Loucy (cell line): ENCODE measurements around the gene BCR.

ENCODE experiments used
- H2AFZ ChIP-seq: fragments of 200-600 bp; sonication (generic); 2 replicates; pipeline ENCODE4 v1.6.0; 2016; ENCODE audit warnings: antibody characterized with exemption, mild to moderate bottlenecking, low read length, moderate library complexity
- H3F3A ChIP-seq: fragments of 200-600 bp; 2 replicates; pipeline ENCODE4 v1.6.0; 2016; ENCODE audit warnings: antibody characterized with exemption, low read depth, mild to moderate bottlenecking
- H3K27me3 ChIP-seq: fragments of 200-600 bp; sonication (generic); 2 replicates; pipeline ENCODE4 v1.6.1; 2014; ENCODE audit warnings: low read length, mild to moderate bottlenecking; ENCODE audit not compliant: insufficient read depth, poor library complexity, severe bottlenecking
- H3K36me3 ChIP-seq: fragments of 200-600 bp; sonication (generic); 2 replicates; pipeline ENCODE4 v1.6.1; 2016; ENCODE audit warnings: low read length; ENCODE audit not compliant: insufficient read depth
- H3K4me1 ChIP-seq: fragments of 200-600 bp; sonication (generic); 2 replicates; pipeline ENCODE4 v1.5.1; 2014; ENCODE audit warnings: low read length, mild to moderate bottlenecking; ENCODE audit not compliant: insufficient read depth, poor library complexity, severe bottlenecking
- H3K4me2 ChIP-seq: fragments of 200-600 bp; sonication (generic); 2 replicates; pipeline ENCODE4 v1.6.0; 2014; ENCODE audit warnings: antibody characterized with exemption, low read length, low read depth, mild to moderate bottlenecking; ENCODE audit not compliant: poor library complexity, severe bottlenecking
- H3K4me3 ChIP-seq: fragments of 200-600 bp; sonication (generic); 2 replicates; pipeline ENCODE4 v1.5.1; 2014; ENCODE audit warnings: low read length, mild to moderate bottlenecking, mixed read lengths; ENCODE audit not compliant: poor library complexity, severe bottlenecking
- H3K79me2 ChIP-seq: fragments of 200-600 bp; sonication (generic); 2 replicates; pipeline ENCODE4 v1.6.1; 2014; ENCODE audit warnings: low read length; ENCODE audit not compliant: insufficient read depth
- H3K9ac ChIP-seq: fragments of 200-600 bp; sonication (generic); 2 replicates; pipeline ENCODE4 v1.6.0; 2014; ENCODE audit warnings: mild to moderate bottlenecking, low read depth, low read length, moderate library complexity; ENCODE audit not compliant: poor library complexity, severe bottlenecking
- H3K9me2 ChIP-seq: fragments of 200-600 bp; sonication (generic); replicated peaks from 2 replicates; pipeline ENCODE4 v1.6.1; 2016; ENCODE audit warnings: low read depth, low read length, mixed read lengths
- H3K9me3 ChIP-seq: fragments of 200-600 bp; sonication (generic); 2 replicates; pipeline ENCODE4 v1.6.1; 2014; ENCODE audit warnings: mild to moderate bottlenecking, antibody characterized with exemption, low read length, low read depth; ENCODE audit not compliant: insufficient read depth
- H4K20me1 ChIP-seq: fragments of 200-600 bp; sonication (generic); 2 replicates; pipeline ENCODE4 v1.6.0; 2014; ENCODE audit warnings: antibody characterized with exemption, low read length, mild to moderate bottlenecking; ENCODE audit not compliant: insufficient read depth, poor library complexity, severe bottlenecking
- CTCF ChIP-seq: fragments of 200-600 bp; sonication (generic); conservative IDR thresholded peaks from 2 replicates; pipeline ENCODE4 v1.5.1; 2014; ENCODE audit warnings: mild to moderate bottlenecking, antibody characterized with exemption, low read length
- EZH2phosphoT487 ChIP-seq: fragments of 200-600 bp; IDR thresholded peaks from 2 replicates; pipeline ENCODE4 v1.6.1; 2018; ENCODE audit warnings: antibody characterized with exemption, mild to moderate bottlenecking, moderate library complexity, borderline replicate concordance

BCR gene

GRCh38 chr22:23212061-23213021 is 32.0 kb downstream of the BCR start:
- Histone ChIP-seq H3K36me3 (peaks cover 46% of the 10 kb centered on the region; the same call in 1 of the 2 replicates), H3K9me3 (no peaks in the 10 kb centered on the region), H3K4me1 (peaks cover 62% of the 10 kb centered on the region), H3K9me2 (no peaks in the 10 kb centered on the region), H3K4me2 (peak overlapping the region; percentile 100), H4K20me1 (peaks cover 51% of the 10 kb centered on the region), H2AFZ (no peak overlapping the region), H3K79me2 (peaks cover 88% of the 10 kb centered on the region), H3K9ac (peak overlapping the region; percentile 100), H3K27me3 (peaks cover 5% of the 10 kb centered on the region), H3F3A (peaks cover 25% of the 10 kb centered on the region), H3K4me3 (no peak overlapping the region)
- no peak for TF ChIP-seq EZH2phosphoT487
- TF ChIP-seq CTCF, result no peak

GRCh38 chr22:23213022-23213555 is 32.8 kb downstream of the BCR start:
- Histone ChIP-seq H3K9me3 (no peaks in the 10 kb centered on the region), H3K36me3 (peaks cover 43% of the 10 kb centered on the region; the same call in 1 of the 2 replicates), H3K27me3 (peaks cover 6% of the 10 kb centered on the region), H3K9ac (peak overlapping the region; percentile 100), H3K79me2 (peaks cover 88% of the 10 kb centered on the region), H3K4me2 (peak overlapping the region; percentile 100), H2AFZ (no peak overlapping the region), H4K20me1 (peaks cover 51% of the 10 kb centered on the region), H3K4me3 (no peak overlapping the region), H3K4me1 (peaks cover 69% of the 10 kb centered on the region), H3K9me2 (no peaks in the 10 kb centered on the region), H3F3A (peaks cover 27% of the 10 kb centered on the region)
- no peak for TF ChIP-seq EZH2phosphoT487
- no peak for TF ChIP-seq CTCF

- no peaks in the 10 kb centered on the region for H3K9me2 ChIP-seq
- no peak overlapping the region for H2AFZ ChIP-seq
- peaks cover 6% of the 10 kb centered on the region for H3K27me3 ChIP-seq
- peak overlapping the region; percentile 100 for H3K9ac ChIP-seq
- H4K20me1 ChIP-seq, result peaks cover 54% of the 10 kb centered on the region
- no peak overlapping the region for H3K4me3 ChIP-seq
- peaks cover 88% of the 10 kb centered on the region for H3K79me2 ChIP-seq
- peaks cover 36% of the 10 kb centered on the region; the same call in 1 of the 2 replicates for H3K36me3 ChIP-seq
- TF ChIP-seq EZH2phosphoT487, result no peak
- TF ChIP-seq CTCF, result no peak
- peak overlapping the region; percentile 100 for H3K4me2 ChIP-seq
- peaks cover 27% of the 10 kb centered on the region for H3F3A ChIP-seq
- H3K9me3 ChIP-seq, result no peaks in the 10 kb centered on the region
- peaks cover 72% of the 10 kb centered on the region for H3K4me1 ChIP-seq
These were observed 33.4 kb downstream of the BCR start for GRCh38 chr22:23213581-23214334.
